ENCODE results near the gene FKBP4.

FKBP4 gene

DNA sequence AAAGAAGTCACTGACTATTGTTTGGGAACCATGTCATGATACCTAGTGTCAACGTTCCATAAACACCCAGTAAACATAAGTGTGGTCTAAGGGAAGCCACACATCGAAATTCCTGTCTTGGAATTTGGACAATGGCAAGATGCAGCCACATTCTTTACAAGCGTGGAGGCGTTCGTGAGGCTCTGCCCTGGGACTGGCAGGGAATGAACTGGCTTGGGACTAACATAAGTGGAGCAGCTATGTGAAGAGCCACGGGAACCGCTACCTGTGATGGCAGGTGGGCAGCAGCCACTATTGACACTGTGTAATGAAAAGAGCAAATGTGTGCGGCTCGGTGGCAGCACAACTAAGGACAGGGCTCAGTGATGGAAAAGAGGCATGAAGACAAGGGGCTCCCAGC lies 50.0 kb downstream of the FKBP4 start:
- DNase-seq (ENCODE audit: low read depth in 2 of 2, low spot score in 1 of 2), result no peak

- no peak for DNase-seq (ENCODE audit: low read depth in 2 of 2, low spot score in 1 of 2)
Observed at GRCh38 chr12:2845280-2845679, 50.5 kb downstream of the FKBP4 start.

DNA sequence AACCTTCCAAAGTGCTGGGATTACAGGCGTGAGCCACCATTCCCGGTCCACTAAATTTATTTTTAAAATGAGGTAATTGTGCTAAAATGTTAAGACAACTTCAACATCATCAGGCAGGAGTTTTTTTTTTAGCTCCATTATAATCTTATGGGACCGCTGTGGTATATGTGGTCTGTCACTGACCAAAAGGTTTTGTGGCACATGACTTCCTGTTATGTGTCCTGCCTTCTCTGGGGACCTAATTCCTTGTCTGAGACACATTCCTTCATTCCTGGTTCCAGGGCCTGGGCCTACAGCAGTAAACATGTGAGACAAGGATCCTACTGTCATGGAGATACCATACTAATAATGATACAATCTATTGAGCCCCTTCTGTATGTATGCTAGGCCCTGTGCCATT lies 57.2 kb downstream of the FKBP4 start:
- DNase-seq (ENCODE audit: low read depth in 2 of 2, low spot score in 1 of 2), result no peak

GRCh38 chr12:2853626-2854025 lies 58.9 kb downstream of the FKBP4 start:
- no peak for DNase-seq (ENCODE audit: low read depth in 2 of 2, low spot score in 1 of 2)

All from stimulated activated CD8-positive, alpha-beta memory T cell treated with anti-CD3 and anti-CD28 coated beads, Interleukin-4, amount 100 ng/mL, for 4 hours (primary cell).